22Rv1 (cell line): ENCODE results near the gene NSD1.

Experiments used
- ZFX ChIP-seq: fragments of 450-650 bp; IDR thresholded peaks from 2 replicates; pipeline ENCODE4 v1.6.1; 2017; ENCODE audit warnings: antibody characterized with exemption, borderline replicate concordance
- TF ChIP-seq, protein P1 (sequence below): fragments of 450-650 bp; IDR thresholded peaks from 2 replicates; pipeline ENCODE4 v1.5.1; 2017; ENCODE audit warnings: mild to moderate bottlenecking

GRCh38 chr5:177349762-177350161, 216.2 kb downstream of the NSD1 start:
- TF ChIP-seq, protein P1, sequence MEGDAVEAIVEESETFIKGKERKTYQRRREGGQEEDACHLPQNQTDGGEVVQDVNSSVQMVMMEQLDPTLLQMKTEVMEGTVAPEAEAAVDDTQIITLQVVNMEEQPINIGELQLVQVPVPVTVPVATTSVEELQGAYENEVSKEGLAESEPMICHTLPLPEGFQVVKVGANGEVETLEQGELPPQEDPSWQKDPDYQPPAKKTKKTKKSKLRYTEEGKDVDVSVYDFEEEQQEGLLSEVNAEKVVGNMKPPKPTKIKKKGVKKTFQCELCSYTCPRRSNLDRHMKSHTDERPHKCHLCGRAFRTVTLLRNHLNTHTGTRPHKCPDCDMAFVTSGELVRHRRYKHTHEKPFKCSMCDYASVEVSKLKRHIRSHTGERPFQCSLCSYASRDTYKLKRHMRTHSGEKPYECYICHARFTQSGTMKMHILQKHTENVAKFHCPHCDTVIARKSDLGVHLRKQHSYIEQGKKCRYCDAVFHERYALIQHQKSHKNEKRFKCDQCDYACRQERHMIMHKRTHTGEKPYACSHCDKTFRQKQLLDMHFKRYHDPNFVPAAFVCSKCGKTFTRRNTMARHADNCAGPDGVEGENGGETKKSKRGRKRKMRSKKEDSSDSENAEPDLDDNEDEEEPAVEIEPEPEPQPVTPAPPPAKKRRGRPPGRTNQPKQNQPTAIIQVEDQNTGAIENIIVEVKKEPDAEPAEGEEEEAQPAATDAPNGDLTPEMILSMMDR = no peak
- TF ChIP-seq ZFX = no peak
